ENCODE measurements around the gene UNC5B. TPM values are rescaled to one million over a fixed set of nuclear protein-coding genes. Genes with fewer than 3 reads are reported as not detected.

The UNC5B gene
- total RNA-seq, 1 experiment from 2014 or later = 9.9 TPM

DNA sequence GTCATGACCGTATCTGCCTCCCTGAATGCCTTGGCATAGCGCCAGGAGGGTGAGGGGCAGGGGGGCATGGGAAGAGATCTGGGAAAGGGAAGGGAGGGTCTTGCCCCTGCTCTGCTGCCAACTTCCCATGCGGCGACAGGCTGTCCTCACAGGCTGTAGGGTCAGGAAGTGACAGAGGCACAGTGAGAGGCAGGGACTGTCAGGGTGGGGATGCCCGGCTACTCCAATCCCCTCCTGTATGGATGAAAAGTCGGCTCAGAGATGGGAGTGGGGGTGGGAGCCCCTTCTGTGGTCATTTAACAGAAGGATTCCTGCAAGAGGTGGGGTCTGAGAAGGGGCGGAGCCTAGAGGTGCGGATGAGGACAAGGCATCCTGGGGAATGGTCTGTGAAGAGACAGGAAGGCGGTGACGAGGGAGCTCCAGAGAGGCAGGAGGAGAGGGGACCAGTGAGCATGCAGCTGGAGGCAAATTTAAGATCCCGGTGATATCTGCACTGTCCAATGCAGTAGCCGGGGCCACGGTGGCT lies 20.8 kb upstream of the UNC5B start:
- H3K27ac ChIP-seq (ENCODE audit: low read depth, low read length, poor library complexity, severe bottlenecking) = no peak overlapping the region
- H3K4me3 ChIP-seq (ENCODE audit: low read depth, low read length, poor library complexity, severe bottlenecking) = no peak overlapping the region
- BruUV-seq (replicated peaks) = no TSS peak
- no peaks in the 10 kb centered on the region for H3K9me3 ChIP-seq (ENCODE audit: low read depth, low read length, poor library complexity, severe bottlenecking)
- ChIA-PET CTCF (no interaction called here), POLR2A (ENCODE audit: low non-redundant PET) (no interaction called here)
- H3K27me3 ChIP-seq (replicated peaks; ENCODE audit: insufficient read depth, low read depth, low read length, poor library complexity) = no peaks in the 10 kb centered on the region
- no peaks in the 10 kb centered on the region for H3K36me3 ChIP-seq (ENCODE audit: insufficient read depth, low read length, poor library complexity, severe bottlenecking)
- intact Hi-C loops (cut with micrococcal nuclease; ENCODE audit: unreplicated experiment) = no loop called here
- H3K4me1 ChIP-seq (ENCODE audit: insufficient read depth, low read length, poor library complexity, severe bottlenecking) = no peaks in the 10 kb centered on the region
- no peak for TF ChIP-seq CTCF (conservative IDR thresholded peaks at IDR 0.05; ENCODE audit: low read depth, low read length)
- TF ChIP-seq EZH2 (IDR thresholded peaks at IDR 0.05; ENCODE audit: borderline replicate concordance, low read depth, low read length, poor library complexity, severe bottlenecking) = no peak
- no peak for DNase-seq (ENCODE audit: low spot score)

- peaks cover 3% of the 10 kb centered on the region for H3K9me3 ChIP-seq (ENCODE audit: low read depth, low read length, poor library complexity, severe bottlenecking)
- intact Hi-C loops (cut with micrococcal nuclease; ENCODE audit: unreplicated experiment) = no loop called here
- no peaks in the 10 kb centered on the region for H3K4me1 ChIP-seq (ENCODE audit: insufficient read depth, low read length, poor library complexity, severe bottlenecking)
- POLR2A ChIA-PET (ENCODE audit: low non-redundant PET) = no interaction called here
- TF ChIP-seq EZH2 (IDR thresholded peaks at IDR 0.05; ENCODE audit: borderline replicate concordance, low read depth, low read length, poor library complexity, severe bottlenecking) = no peak
- no peak for TF ChIP-seq CTCF (conservative IDR thresholded peaks at IDR 0.05; ENCODE audit: low read depth, low read length)
- CTCF ChIA-PET = no interaction called here
- H3K4me3 ChIP-seq (ENCODE audit: low read depth, low read length, poor library complexity, severe bottlenecking) = no peak overlapping the region
- no peak overlapping the region for H3K27ac ChIP-seq (ENCODE audit: low read depth, low read length, poor library complexity, severe bottlenecking)
- no TSS peak for BruUV-seq (replicated peaks)
- no peaks in the 10 kb centered on the region for H3K27me3 ChIP-seq (replicated peaks; ENCODE audit: insufficient read depth, low read depth, low read length, poor library complexity)
- H3K36me3 ChIP-seq (ENCODE audit: insufficient read depth, low read length, poor library complexity, severe bottlenecking) = no peaks in the 10 kb centered on the region
- DNase-seq (ENCODE audit: low spot score) = no peak
Measured at GRCh38 chr10:71193516-71193915, 18.9 kb upstream of the UNC5B start.

DNA sequence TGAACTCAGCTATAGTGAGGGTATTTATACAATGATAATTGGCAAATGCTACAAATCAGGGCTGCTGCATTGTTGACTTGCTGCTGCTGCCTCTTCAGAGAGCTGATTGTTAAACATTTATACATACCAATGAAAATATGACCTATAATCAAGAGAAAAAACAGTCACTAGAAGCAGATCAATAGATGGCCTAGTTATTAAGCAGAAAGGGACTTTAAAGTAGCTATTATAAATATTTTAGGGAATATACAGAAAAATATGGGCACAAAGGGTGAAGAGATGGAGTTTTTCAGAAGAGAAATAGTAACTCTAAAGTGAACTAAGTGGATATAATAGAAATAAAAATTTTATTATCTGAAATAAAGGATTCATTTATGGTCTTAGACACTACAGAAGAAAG lies 14.4 kb upstream of the UNC5B start:
- no peaks in the 10 kb centered on the region for H3K36me3 ChIP-seq (ENCODE audit: insufficient read depth, low read length, poor library complexity, severe bottlenecking)
- no peaks in the 10 kb centered on the region for H3K4me1 ChIP-seq (ENCODE audit: insufficient read depth, low read length, poor library complexity, severe bottlenecking)
- intact Hi-C loops (cut with micrococcal nuclease; ENCODE audit: unreplicated experiment) = no loop called here
- no peak for DNase-seq (ENCODE audit: low spot score)
- H3K4me3 ChIP-seq (ENCODE audit: low read depth, low read length, poor library complexity, severe bottlenecking) = no peak overlapping the region
- no TSS peak for BruUV-seq (replicated peaks)
- H3K9me3 ChIP-seq (ENCODE audit: low read depth, low read length, poor library complexity, severe bottlenecking) = peaks cover 5% of the 10 kb centered on the region
- ChIA-PET CTCF (interaction anchor here (1.1 kb wide), 1 partner anchor 11 kb away, joined by 3 read pairs; no protein-coding TSS in a partner anchor), POLR2A (ENCODE audit: low non-redundant PET) (no interaction called here)
- TF ChIP-seq EZH2 (IDR thresholded peaks at IDR 0.05; ENCODE audit: borderline replicate concordance, low read depth, low read length, poor library complexity, severe bottlenecking) = no peak
- TF ChIP-seq CTCF (conservative IDR thresholded peaks at IDR 0.05; ENCODE audit: low read depth, low read length) = no peak
- H3K27ac ChIP-seq (ENCODE audit: low read depth, low read length, poor library complexity, severe bottlenecking) = no peak overlapping the region
- H3K27me3 ChIP-seq (replicated peaks; ENCODE audit: insufficient read depth, low read depth, low read length, poor library complexity) = no peaks in the 10 kb centered on the region

All from A673 (cell line).